Lung (tissue), 12 donors: ENCODE measurements around the gene IFNK. TPM values are rescaled to one million over a fixed set of nuclear protein-coding genes. Genes with fewer than 3 reads are reported as not detected.

ENCODE experiments used
- ATAC-seq: fragments of 200-7000 bp; cut with Tn5 transposase; one replicate; pipeline ENCODE4 v1.9.1; 2020; ENCODE audit warnings: moderate number of reproducible peaks; ENCODE audit not compliant: insufficient read depth, low FRiP score
- DNase-seq, 3 donors: peaks; one replicate each; pipeline ENCODE4 v3.0.0-alpha.2; 2013 to 2017
- H3K27ac ChIP-seq, 2 donors: one replicate each; pipeline ENCODE4 v1.5.1; 2013; ENCODE audit warnings: mild to moderate bottlenecking in 2 of 2, moderate library complexity in 2 of 2, control low read depth in 1 of 2, inconsistent platforms in 1 of 2, low read depth in 1 of 2, low read length in 1 of 2
- H3K27me3 ChIP-seq, 3 donors: one replicate each; pipeline ENCODE4 v1.5.1; 2013; ENCODE audit warnings: low read length in 2 of 3; ENCODE audit not compliant: control insufficient read depth in 3 of 3, insufficient read depth in 3 of 3
- H3K36me3 ChIP-seq, 4 donors: one replicate each; pipeline ENCODE4 v1.5.1; 2013; ENCODE audit warnings: low read length in 4 of 4, mild to moderate bottlenecking in 1 of 4, moderate library complexity in 1 of 4; ENCODE audit not compliant: control insufficient read depth in 4 of 4, insufficient read depth in 4 of 4
- H3K4me1 ChIP-seq, 5 donors: one replicate each; pipeline ENCODE4 v1.5.1; 2013; ENCODE audit warnings: low read length in 5 of 5, mild to moderate bottlenecking in 2 of 5, moderate library complexity in 1 of 5; ENCODE audit not compliant: control insufficient read depth in 5 of 5, insufficient read depth in 5 of 5
- H3K4me3 ChIP-seq: one replicate; pipeline ENCODE4 v1.5.1; 2013; ENCODE audit warnings: mild to moderate bottlenecking, control low read depth, moderate library complexity
- H3K9ac ChIP-seq, 2 donors: one replicate each; pipeline ENCODE4 v1.5.1; 2013; ENCODE audit warnings: low read length in 2 of 2, control low read depth in 1 of 2; ENCODE audit not compliant: insufficient read depth in 1 of 2
- H3K9me3 ChIP-seq, 4 donors: one replicate each; pipeline ENCODE4 v1.5.1; 2013; ENCODE audit warnings: low read length in 3 of 4, mild to moderate bottlenecking in 1 of 4, moderate library complexity in 1 of 4; ENCODE audit not compliant: control insufficient read depth in 4 of 4, insufficient read depth in 3 of 4
- CTCF ChIP-seq: IDR thresholded peaks from 2 replicates; pipeline ENCODE4 v1.5.1; 2012; ENCODE audit warnings: mild to moderate bottlenecking; ENCODE audit errors: control extremely low read depth, extremely low read depth
- WGBS, 2 donors: extraction: QIAGEN DNeasy Blood & Tissue Kit; methylation state at CpG; one replicate each; pipeline ENCODE4 v1.1.7; 2013; 5-methylcytosine and 5-hydroxymethylcytosine counted together
- polyA plus RNA-seq, 2 donors: library from polyadenylated mRNA; stranded (reverse); fragments of 200-250 nt; gene quantifications; one replicate each; pipeline ENCODE4 v1.2.1, GENCODE V29; 2013
- total RNA-seq, 2 donors: library from RNA; depleted of rRNA in 1 of 2; stranded (reverse); fragments of >200 nt in 1 of 2; gene quantifications; one replicate each; pipeline ENCODE4 v1.2.1, GENCODE V29; 2014 to 2021
- donor health status: control.
- donor health status: control.
- donor health status: Bipolar disorder and iron deficiency.
- donor health status: healthy.
- donor health status: DM: yes; HTN: yes; CAD: no.

IFNK gene
- total and polyA plus RNA-seq, 4 donors, result not detected

DNA sequence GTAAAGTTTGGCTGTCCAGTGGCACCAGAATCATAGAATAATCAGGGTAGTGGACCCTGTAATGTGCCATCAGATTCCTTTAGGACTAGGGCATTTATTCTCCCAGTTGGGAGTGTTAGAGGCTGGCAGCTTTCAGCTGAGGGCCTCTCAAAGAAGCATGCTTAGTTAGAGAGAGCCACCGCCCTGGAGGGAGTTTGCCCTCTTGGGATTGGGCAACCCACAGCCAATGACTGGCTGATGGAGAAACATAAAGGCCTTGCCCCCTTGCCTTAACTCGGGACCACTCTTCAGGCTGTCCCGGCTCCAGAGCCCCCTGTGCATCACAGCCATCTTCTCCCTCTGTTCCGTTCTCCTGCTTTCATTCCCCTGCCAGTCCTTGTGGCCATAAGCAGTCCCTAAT is 20.5 kb upstream of the IFNK start:
- no peak overlapping the region for H3K4me3 ChIP-seq
- no peak overlapping the region for H3K9ac ChIP-seq
- no peaks in the 10 kb centered on the region for H3K36me3 ChIP-seq
- H3K27ac ChIP-seq, result no peak overlapping the region
- DNase-seq (no peak), ATAC-seq (no peak)
- no peaks in the 10 kb centered on the region for H3K9me3 ChIP-seq
- H3K27me3 ChIP-seq, result no peaks in the 10 kb centered on the region
- H3K4me1 ChIP-seq, result peaks cover 0 to 4% (median 0%) of the 10 kb centered on the region in 5 donors
- WGBS, 2 donors, result 81 to 90% methylated on average over 4 of the region's 4 CpGs
- TF ChIP-seq CTCF, result no peak

GRCh38 chr9:27504259-27504658 is 19.8 kb upstream of the IFNK start:
- ATAC-seq (no peak), DNase-seq (no peak)
- Histone ChIP-seq H3K27ac (no peak overlapping the region), H3K9me3 (no peaks in the 10 kb centered on the region), H3K9ac (no peak overlapping the region), H3K36me3 (no peaks in the 10 kb centered on the region), H3K27me3 (no peaks in the 10 kb centered on the region), H3K4me1 (peaks cover 0 to 4% (median 0%) of the 10 kb centered on the region in 5 donors), H3K4me3 (no peak overlapping the region)
- no peak for TF ChIP-seq CTCF

GRCh38 chr9:27505744-27506161 is 18.3 kb upstream of the IFNK start:
- peak; percentile 62 for ATAC-seq
- no peaks in the 10 kb centered on the region for H3K27me3 ChIP-seq
- no peak for TF ChIP-seq CTCF
- no peak overlapping the region for H3K9ac ChIP-seq
- no peaks in the 10 kb centered on the region for H3K36me3 ChIP-seq
- H3K4me3 ChIP-seq, result no peak overlapping the region
- no peak for DNase-seq
- peaks cover 0 to 4% (median 0%) of the 10 kb centered on the region in 5 donors for H3K4me1 ChIP-seq
- WGBS, 2 donors, result 49 to 72% methylated on average over 5 of the region's 5 CpGs
- H3K27ac ChIP-seq, result no peak overlapping the region
- H3K9me3 ChIP-seq, result no peaks in the 10 kb centered on the region

DNA sequence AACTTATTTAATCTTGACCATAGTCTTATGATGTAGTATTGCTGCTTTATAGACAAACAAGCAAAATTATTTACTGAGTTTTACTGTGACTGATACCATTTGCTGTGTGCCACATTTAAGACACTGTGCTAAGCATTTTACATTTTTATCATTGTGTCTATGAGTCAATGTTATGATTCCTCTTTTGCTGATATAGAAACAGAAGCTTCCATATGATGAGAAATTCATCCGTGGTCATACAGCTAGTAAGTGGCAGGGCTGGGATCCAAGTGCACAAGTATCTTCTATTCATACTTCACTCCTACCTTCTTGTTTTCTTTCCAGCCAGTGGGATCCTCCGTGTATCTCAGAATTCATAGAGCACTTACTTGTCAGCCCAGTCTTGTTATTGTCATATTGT is 17.1 kb upstream of the IFNK start:
- Histone ChIP-seq H3K4me1 (peaks cover 0 to 4% (median 0%) of the 10 kb centered on the region in 5 donors), H3K27me3 (no peaks in the 10 kb centered on the region), H3K9ac (no peak overlapping the region), H3K4me3 (no peak overlapping the region), H3K36me3 (no peaks in the 10 kb centered on the region), H3K9me3 (no peaks in the 10 kb centered on the region), H3K27ac (no peak overlapping the region)
- no peak for TF ChIP-seq CTCF
- no peak for ATAC-seq
- DNase-seq, result no peak
- WGBS, 2 donors, result 47 to 79% methylated on average over 2 of the region's 2 CpGs
